22Rv1 (cell line): ENCODE measurements around the gene MMP20.

Experiments
- ZFX ChIP-seq: fragments of 450-650 bp; IDR thresholded peaks from 2 replicates; pipeline ENCODE4 v1.6.1; 2017; ENCODE audit warnings: antibody characterized with exemption, borderline replicate concordance
- TF ChIP-seq, protein P1 (sequence below): fragments of 450-650 bp; IDR thresholded peaks from 2 replicates; pipeline ENCODE4 v1.5.1; 2017; ENCODE audit warnings: mild to moderate bottlenecking

DNA sequence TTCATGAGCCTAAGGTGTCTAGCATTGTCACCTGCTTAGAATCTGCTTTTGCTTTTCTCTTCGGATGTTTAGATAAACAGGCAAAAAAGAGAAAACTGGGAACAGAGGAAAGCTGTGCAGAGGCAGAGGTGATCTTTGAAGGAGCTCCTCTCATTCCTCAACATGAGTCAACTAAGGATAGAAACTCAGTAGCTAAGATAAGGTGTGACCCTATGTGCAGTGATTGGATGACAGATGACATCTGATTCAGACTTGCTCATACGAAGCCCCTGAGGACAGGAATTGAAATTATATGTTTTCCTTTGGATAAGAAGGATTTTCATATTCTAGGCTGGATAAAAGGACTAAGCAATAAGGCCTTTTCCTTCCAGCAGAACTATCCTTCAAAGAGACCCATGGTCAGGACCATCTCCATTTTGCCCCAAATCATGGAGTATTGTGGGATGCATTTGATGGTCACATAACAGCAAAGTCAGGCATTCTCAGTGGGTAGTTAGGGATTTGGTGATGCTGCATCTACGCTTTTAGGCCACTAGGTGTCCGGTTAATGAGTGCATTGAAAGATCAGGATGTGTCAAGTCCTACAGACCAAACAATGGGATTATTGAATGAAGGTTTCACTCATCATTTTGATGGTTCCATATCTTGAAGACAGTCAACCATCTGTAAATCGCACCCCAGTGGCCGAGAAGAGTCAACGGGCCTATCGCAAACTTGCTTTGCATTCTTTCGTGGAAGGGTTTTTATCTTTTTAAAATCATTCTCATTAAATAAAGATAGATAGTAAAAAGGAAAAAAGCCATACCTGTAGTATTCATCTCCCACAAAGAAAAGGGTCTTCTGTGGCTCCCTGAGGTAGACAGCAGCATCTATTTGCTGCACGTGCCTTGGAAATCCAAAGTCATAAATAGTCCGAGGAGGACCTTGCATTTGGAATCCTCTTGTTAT is 32.2 kb downstream of the MMP20 start:
- TF ChIP-seq, protein P1, sequence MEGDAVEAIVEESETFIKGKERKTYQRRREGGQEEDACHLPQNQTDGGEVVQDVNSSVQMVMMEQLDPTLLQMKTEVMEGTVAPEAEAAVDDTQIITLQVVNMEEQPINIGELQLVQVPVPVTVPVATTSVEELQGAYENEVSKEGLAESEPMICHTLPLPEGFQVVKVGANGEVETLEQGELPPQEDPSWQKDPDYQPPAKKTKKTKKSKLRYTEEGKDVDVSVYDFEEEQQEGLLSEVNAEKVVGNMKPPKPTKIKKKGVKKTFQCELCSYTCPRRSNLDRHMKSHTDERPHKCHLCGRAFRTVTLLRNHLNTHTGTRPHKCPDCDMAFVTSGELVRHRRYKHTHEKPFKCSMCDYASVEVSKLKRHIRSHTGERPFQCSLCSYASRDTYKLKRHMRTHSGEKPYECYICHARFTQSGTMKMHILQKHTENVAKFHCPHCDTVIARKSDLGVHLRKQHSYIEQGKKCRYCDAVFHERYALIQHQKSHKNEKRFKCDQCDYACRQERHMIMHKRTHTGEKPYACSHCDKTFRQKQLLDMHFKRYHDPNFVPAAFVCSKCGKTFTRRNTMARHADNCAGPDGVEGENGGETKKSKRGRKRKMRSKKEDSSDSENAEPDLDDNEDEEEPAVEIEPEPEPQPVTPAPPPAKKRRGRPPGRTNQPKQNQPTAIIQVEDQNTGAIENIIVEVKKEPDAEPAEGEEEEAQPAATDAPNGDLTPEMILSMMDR = peak; percentile 73
- no peak for TF ChIP-seq ZFX
